GM23338 (cell line): ENCODE measurements around the gene MACF1. TPM values are rescaled to one million over a fixed set of nuclear protein-coding genes. Genes with fewer than 3 reads are reported as not detected.

Experiments
- ATAC-seq: fragments of 200-7000 bp; cut with Tn5 transposase; 3 replicates; pipeline ENCODE4 v1.9.1; 2020
- DNase-seq: peaks from one replicate; pipeline ENCODE4 v3.0.0-alpha.2; 2015; ENCODE audit warnings: low spot score
- H2AFZ ChIP-seq: fragments of 200-600 bp; sonication (generic); 2 replicates; pipeline ENCODE4 v1.8.0; 2016; ENCODE audit warnings: antibody characterized with exemption, mild to moderate bottlenecking, moderate library complexity
- H3F3A ChIP-seq: fragments of 200-600 bp; sonication (generic); replicated peaks from 2 replicates; pipeline ENCODE4 v1.8.0; 2017; ENCODE audit warnings: antibody characterized with exemption, mixed run types, low read depth
- H3K27ac ChIP-seq: fragments of 200-600 bp; sonication (generic); 2 replicates; pipeline ENCODE4 v1.6.1; 2016; ENCODE audit warnings: low read depth
- H3K27me3 ChIP-seq: fragments of 200-600 bp; sonication (generic); 2 replicates; pipeline ENCODE4 v1.8.0; 2016; ENCODE audit warnings: mild to moderate bottlenecking, mixed run types, moderate library complexity; ENCODE audit not compliant: insufficient read depth
- H3K36me3 ChIP-seq: fragments of 200-600 bp; sonication (generic); 2 replicates; pipeline ENCODE4 v1.8.0; 2016; ENCODE audit warnings: mild to moderate bottlenecking; ENCODE audit not compliant: insufficient read depth
- H3K4me1 ChIP-seq: fragments of 200-600 bp; sonication (generic); 2 replicates; pipeline ENCODE4 v1.8.0; 2016; ENCODE audit warnings: mild to moderate bottlenecking, moderate library complexity; ENCODE audit not compliant: insufficient read depth
- H3K4me2 ChIP-seq: fragments of 200-600 bp; sonication (generic); 2 replicates; pipeline ENCODE4 v1.7.1; 2017; ENCODE audit warnings: mixed run types
- H3K4me3 ChIP-seq: fragments of 200-600 bp; sonication (generic); 2 replicates; pipeline ENCODE4 v1.6.1; 2016; ENCODE audit warnings: mixed run types
- H3K79me2 ChIP-seq: fragments of 200-600 bp; sonication (generic); replicated peaks from 2 replicates; pipeline ENCODE4 v1.8.0; 2017; ENCODE audit warnings: mild to moderate bottlenecking; ENCODE audit not compliant: insufficient read depth
- H3K9me2 ChIP-seq: fragments of 200-600 bp; sonication (generic); 2 replicates; pipeline ENCODE4 v1.8.0; 2017; ENCODE audit not compliant: insufficient read depth
- H4K20me1 ChIP-seq: fragments of 200-600 bp; sonication (generic); replicated peaks from 2 replicates; pipeline ENCODE4 v1.8.0; 2017; ENCODE audit warnings: mild to moderate bottlenecking; ENCODE audit not compliant: insufficient read depth
- H3K27ac Mint-ChIP-seq: 2 replicates; pipeline ENCODE4 v1.8.0; 2020; ENCODE audit warnings: inconsistent platforms, mild to moderate bottlenecking, moderate library complexity, mixed read lengths
- H3K27me3 Mint-ChIP-seq: 3 replicates; pipeline ENCODE4 v1.8.0; 2022; ENCODE audit warnings: low read depth, mild to moderate bottlenecking, moderate library complexity, mixed read lengths, inconsistent platforms; ENCODE audit not compliant: insufficient read depth, poor library complexity
- H3K36me3 Mint-ChIP-seq: 3 replicates; pipeline ENCODE4 v1.8.0; 2021; ENCODE audit warnings: low read depth, mild to moderate bottlenecking, inconsistent platforms, moderate library complexity, mixed read lengths
- H3K4me1 Mint-ChIP-seq: 3 replicates; pipeline ENCODE4 v1.8.0; 2020; ENCODE audit warnings: mild to moderate bottlenecking, inconsistent platforms, mixed read lengths
- H3K4me3 Mint-ChIP-seq: 3 replicates; pipeline ENCODE4 v1.8.0; 2021; ENCODE audit warnings: moderate library complexity, mild to moderate bottlenecking, inconsistent platforms, mixed read lengths
- H3K9me3 Mint-ChIP-seq: 3 replicates; pipeline ENCODE4 v1.8.0; 2020; ENCODE audit warnings: moderate library complexity, mild to moderate bottlenecking, inconsistent platforms, mixed read lengths
- CREB1 ChIP-seq: fragments of 250-450 bp; sonication (Bioruptor Pico); IDR thresholded peaks from 2 replicates; pipeline ENCODE4 v1.5.0; 2020; ENCODE audit warnings: low read depth, mild to moderate bottlenecking, moderate library complexity
- CTCF ChIP-seq, 2 experiments: fragments of 200-600 bp in 1 of 2; sonication (generic) in 1 of 2; conservative IDR thresholded peaks; 2 replicates each; pipeline versions ENCODE4 v1.5.1 to v1.6.1; 2016 to 2017; ENCODE audit warnings: antibody characterized with exemption in 2 of 2, low read depth in 2 of 2, mild to moderate bottlenecking in 2 of 2, moderate library complexity in 1 of 2
- REST ChIP-seq: IDR thresholded peaks from one replicate; pipeline ENCODE4 v1.6.1; 2018; ENCODE audit warnings: antibody characterized with exemption; ENCODE audit not compliant: unreplicated experiment
- ZNF114 ChIP-seq: fragments of 250-450 bp; sonication (Bioruptor Pico); IDR thresholded peaks from 2 replicates; pipeline ENCODE4 v1.5.0; 2020; ENCODE audit warnings: mild to moderate bottlenecking, moderate library complexity
- ZNF331 ChIP-seq: fragments of 250-450 bp; sonication (Bioruptor Pico); IDR thresholded peaks from 2 replicates; pipeline ENCODE4 v1.5.0; 2020; ENCODE audit warnings: low read depth, mild to moderate bottlenecking, moderate library complexity
- ZNF462 ChIP-seq: fragments of 250-450 bp; sonication (Bioruptor Pico); IDR thresholded peaks from 2 replicates; pipeline ENCODE4 v1.5.0; 2020; ENCODE audit warnings: mild to moderate bottlenecking, moderate library complexity
- polyA plus RNA-seq: library from polyadenylated mRNA; unstranded; fragments of >200 nt; fragmentation: Nextera tagmentation; extraction: Ambion mirVana; gene quantifications from 2 replicates; pipeline ENCODE4 v1.2.1, GENCODE V29; 2016
- total RNA-seq: library from RNA; depleted of rRNA; stranded (reverse); fragments of >200 nt; shearing (Covaris generic); gene quantifications from 2 replicates; pipeline ENCODE4 v1.2.3, GENCODE V29; 2014
- TF ChIP-seq, protein P1 (sequence below): IDR thresholded peaks from 2 replicates; pipeline ENCODE4 v1.6.1; 2016; ENCODE audit warnings: antibody characterized with exemption

MACF1 gene
- total and polyA plus RNA-seq, 2 experiments from 2014 or later = 104 to 399 TPM

DNA sequence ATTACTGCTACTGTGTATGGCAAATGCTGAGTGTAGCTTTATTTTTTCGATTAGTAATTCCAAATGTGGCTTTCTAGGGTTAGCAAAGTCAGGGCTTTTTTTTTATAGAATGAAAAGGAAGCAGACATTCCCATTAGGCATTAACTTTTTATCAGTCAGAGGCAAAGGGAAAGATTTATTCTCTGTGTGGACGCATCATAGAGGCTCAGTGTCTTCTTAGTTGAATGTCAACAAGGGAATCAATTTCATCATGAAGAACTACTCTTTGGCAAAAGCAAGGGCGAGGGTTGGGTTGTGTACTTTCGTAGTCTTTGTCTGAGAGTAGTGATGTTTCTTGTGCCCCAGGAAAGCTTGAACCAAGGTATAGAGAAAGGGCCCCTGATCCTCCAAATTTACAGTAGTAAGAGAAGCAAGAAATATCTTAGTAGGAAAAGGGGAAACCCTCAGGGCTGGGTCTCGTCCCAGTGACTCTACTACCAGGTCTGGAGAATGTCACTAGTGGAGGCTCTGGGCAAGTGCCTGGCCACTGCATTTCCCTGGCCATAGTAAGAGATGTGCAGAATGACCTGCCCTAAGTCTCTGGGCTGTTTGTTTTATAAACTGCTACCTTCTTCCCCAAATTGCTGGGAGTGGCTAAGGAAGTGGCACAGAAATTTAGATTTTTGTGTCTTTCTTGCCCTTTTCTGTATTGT, 30.0 kb upstream of the MACF1 start:
- Mint-ChIP-seq H3K4me3 (no peak overlapping the region), H3K27ac (peak overlapping the region; percentile 75), H3K27me3 (peaks cover 14% of the 10 kb centered on the region), H3K36me3 (no peaks in the 10 kb centered on the region), H3K4me1 (peaks cover 74% of the 10 kb centered on the region), H3K9me3 (no peaks in the 10 kb centered on the region)
- H2AFZ ChIP-seq = no peak overlapping the region
- no peaks in the 10 kb centered on the region for H3K27me3 ChIP-seq
- H3K27ac ChIP-seq = peak overlapping the region; percentile 86; the same call in 1 of the 2 replicates
- peak overlapping the region; percentile 64 for H3K4me2 ChIP-seq
- ATAC-seq (no peak), DNase-seq (no peak)
- H3K79me2 ChIP-seq = peaks cover 99% of the 10 kb centered on the region
- peaks cover 36% of the 10 kb centered on the region for H4K20me1 ChIP-seq
- no peak for TF ChIP-seq CTCF (conservative IDR thresholded peaks at IDR 0.05; ENCODE audit: low read depth in 2 of 2)
- TF ChIP-seq CREB1 (CRISPR knock-in tag) = no peak
- no peak for TF ChIP-seq ZNF114 (CRISPR knock-in tag)
- no peak for TF ChIP-seq ZNF331 (CRISPR knock-in tag)
- TF ChIP-seq, protein P1, sequence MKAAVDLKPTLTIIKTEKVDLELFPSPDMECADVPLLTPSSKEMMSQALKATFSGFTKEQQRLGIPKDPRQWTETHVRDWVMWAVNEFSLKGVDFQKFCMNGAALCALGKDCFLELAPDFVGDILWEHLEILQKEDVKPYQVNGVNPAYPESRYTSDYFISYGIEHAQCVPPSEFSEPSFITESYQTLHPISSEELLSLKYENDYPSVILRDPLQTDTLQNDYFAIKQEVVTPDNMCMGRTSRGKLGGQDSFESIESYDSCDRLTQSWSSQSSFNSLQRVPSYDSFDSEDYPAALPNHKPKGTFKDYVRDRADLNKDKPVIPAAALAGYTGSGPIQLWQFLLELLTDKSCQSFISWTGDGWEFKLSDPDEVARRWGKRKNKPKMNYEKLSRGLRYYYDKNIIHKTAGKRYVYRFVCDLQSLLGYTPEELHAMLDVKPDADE = no peak
- no peak for TF ChIP-seq REST
- no peak for TF ChIP-seq ZNF462 (CRISPR knock-in tag)
- H3K36me3 ChIP-seq = no peaks in the 10 kb centered on the region
- peaks cover 79% of the 10 kb centered on the region for H3K4me1 ChIP-seq
- no peaks in the 10 kb centered on the region for H3F3A ChIP-seq
- H3K9me2 ChIP-seq = no peaks in the 10 kb centered on the region
- no peak overlapping the region for H3K4me3 ChIP-seq
